CD4-positive, alpha-beta T cell (primary cell): ENCODE results near the gene VSNL1. TPM values are rescaled to one million over a fixed set of nuclear protein-coding genes. Genes with fewer than 3 reads are reported as not detected.

ENCODE experiments used
- ATAC-seq: fragments of 200-7000 bp; cut with Tn5 transposase; one replicate; pipeline ENCODE4 v1.10.0; 2022; ENCODE audit warnings: mild to moderate bottlenecking; ENCODE audit not compliant: poor library complexity
- CTCF ChIA-PET: fragments of 350-600 bp; sonication (Branson Sonifier 250); formaldehyde crosslinking; loops from one replicate; lab custom pipeline; 2021; ENCODE audit warnings: antibody characterized with exemption, inconsistent platforms; lab: Charles Lee
- POLR2A ChIA-PET: fragments of 350-600 bp; sonication (Branson Sonifier 250); formaldehyde crosslinking; loops from one replicate; lab custom pipeline; 2021; ENCODE audit warnings: antibody characterized with exemption, inconsistent platforms; lab: Charles Lee
- DNase-seq, 14 experiments: peaks; one replicate each; pipeline ENCODE4 v3.0.0-alpha.2; 2013 to 2020; ENCODE audit warnings: mixed read lengths in 2 of 14
- H3K27ac ChIP-seq, 2 donors: one replicate each; pipeline versions ENCODE4 v1.5.1 to v1.7.0; 2013; ENCODE audit warnings: low read length in 2 of 2, low read depth in 1 of 2, mild to moderate bottlenecking in 1 of 2
- H3K27me3 ChIP-seq, 2 experiments: 1 replicate in 1 of 2; 2 replicates in 1 of 2; pipeline versions ENCODE4 v1.6.1 to v1.7.0; 2013; ENCODE audit warnings: low read length in 2 of 2, control low read depth in 1 of 2, mild to moderate bottlenecking in 1 of 2, moderate library complexity in 1 of 2; ENCODE audit not compliant: insufficient read depth in 2 of 2, control insufficient read depth in 1 of 2
- H3K36me3 ChIP-seq: one replicate; pipeline ENCODE4 v1.6.1; 2013; ENCODE audit warnings: low read length, control low read depth; ENCODE audit not compliant: insufficient read depth
- H3K4me1 ChIP-seq: one replicate; pipeline ENCODE4 v1.6.1; 2013; ENCODE audit warnings: low read length, control low read depth; ENCODE audit not compliant: insufficient read depth
- H3K4me3 ChIP-seq: one replicate; pipeline ENCODE4 v1.5.1; 2013; ENCODE audit warnings: mild to moderate bottlenecking, low read length, moderate library complexity
- H3K9me3 ChIP-seq, 2 experiments: 1 replicate in 1 of 2; 2 replicates in 1 of 2; pipeline versions ENCODE4 v1.6.1 to v1.7.0; 2013; ENCODE audit warnings: low read length in 2 of 2, mild to moderate bottlenecking in 2 of 2, control low read depth in 1 of 2, moderate library complexity in 1 of 2; ENCODE audit not compliant: control insufficient read depth in 1 of 2, insufficient read depth in 1 of 2
- H3K27ac Mint-ChIP-seq: one replicate; pipeline ENCODE4 v1.8.0; 2020; ENCODE audit warnings: mixed read lengths
- H3K27me3 Mint-ChIP-seq: one replicate; pipeline ENCODE4 v1.8.0; 2021; ENCODE audit warnings: mixed read lengths
- H3K36me3 Mint-ChIP-seq: one replicate; pipeline ENCODE4 v1.8.0; 2021; ENCODE audit warnings: low read depth, mixed read lengths
- H3K4me1 Mint-ChIP-seq: one replicate; pipeline ENCODE4 v1.8.0; 2021; ENCODE audit warnings: low read depth, mixed read lengths
- H3K4me3 Mint-ChIP-seq: one replicate; pipeline ENCODE4 v1.8.0; 2020; ENCODE audit warnings: mild to moderate bottlenecking, mixed read lengths
- H3K9me3 Mint-ChIP-seq: one replicate; pipeline ENCODE4 v1.8.0; 2020; ENCODE audit warnings: mixed read lengths
- CTCF ChIP-seq: fragments of 200-600 bp; IDR thresholded peaks from one replicate; pipeline ENCODE4 v1.8.0; 2022; ENCODE audit warnings: antibody characterized with exemption, mild to moderate bottlenecking
- intact Hi-C, 2 experiments: fragments of 100-400 bp; cut with DNase I in 1 of 2; cut with micrococcal nuclease in 1 of 2; formaldehyde crosslinking; loops; one replicate each; pipeline versions ENCODE4 v1.15.1 to v1.9.0; 2023 to 2025; cut with DNase I, micrococcal nuclease
- total RNA-seq, 174 experiments: library from RNA in 2 of 174; stranded (reverse) in 2 of 174; gene quantifications; one replicate each; pipeline ENCODE4 v1.2.3 and lab custom pipeline; 2021 to 2026

VSNL1 gene
- total RNA-seq, 2 experiments from 2014 or later: not detected

DNA sequence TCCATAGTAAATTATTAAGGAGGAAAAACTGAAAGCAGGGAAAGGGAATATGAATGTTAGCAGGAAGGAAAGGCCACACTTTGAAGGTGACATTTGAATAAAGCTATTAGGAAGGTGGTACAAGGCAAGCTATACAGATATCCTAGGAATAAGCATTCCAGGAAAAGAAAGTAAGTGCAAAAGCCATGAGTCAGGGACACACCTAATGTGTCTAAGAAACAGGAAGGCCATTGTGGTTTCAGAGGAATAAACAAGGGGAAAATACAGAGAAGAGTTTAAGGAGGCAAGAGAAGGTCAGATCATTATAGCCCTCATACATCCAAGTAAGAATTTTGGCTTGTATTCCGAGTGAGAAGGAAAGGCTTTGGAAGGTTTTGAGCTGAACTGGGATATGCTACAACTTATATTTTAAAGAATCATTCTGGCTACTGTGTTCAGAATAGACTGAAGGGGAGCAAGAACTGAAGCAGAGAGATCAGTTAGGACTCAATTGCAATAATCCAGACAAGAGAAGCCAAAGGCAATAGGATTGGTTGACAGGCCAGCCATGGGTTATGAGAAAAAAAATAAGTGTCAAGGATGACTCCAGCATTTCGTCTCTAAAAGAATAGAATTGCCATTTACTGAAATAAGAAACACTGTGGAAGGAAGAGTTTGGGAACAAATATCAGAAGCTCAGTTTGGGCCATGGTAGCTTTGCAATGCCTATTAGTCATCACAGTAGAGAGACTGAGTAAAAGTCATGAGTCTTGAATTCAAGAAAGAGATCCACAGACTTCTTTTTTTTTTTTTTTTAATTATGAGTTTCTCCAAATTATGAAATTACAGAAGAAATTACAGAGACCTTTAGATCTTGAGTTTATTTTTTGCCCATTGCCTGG is 33.5 kb upstream of the VSNL1 start:
- ChIA-PET CTCF (no interaction called here), POLR2A (no interaction called here)
- no peaks in the 10 kb centered on the region for H3K9me3 ChIP-seq
- Mint-ChIP-seq H3K27me3 (no peaks in the 10 kb centered on the region), H3K4me1 (no peaks in the 10 kb centered on the region), H3K36me3 (no peaks in the 10 kb centered on the region), H3K9me3 (no peaks in the 10 kb centered on the region), H3K4me3 (no peak overlapping the region), H3K27ac (no peak overlapping the region)
- ATAC-seq (no peak), DNase-seq (no peak)
- H3K4me3 ChIP-seq: no peak overlapping the region
- intact Hi-C loops: no loop called here
- H3K4me1 ChIP-seq: no peaks in the 10 kb centered on the region
- H3K27ac ChIP-seq: no peak overlapping the region
- no peaks in the 10 kb centered on the region for H3K27me3 ChIP-seq
- H3K36me3 ChIP-seq: no peaks in the 10 kb centered on the region
- TF ChIP-seq CTCF: no peak

GRCh38 chr2:17515652-17516051 is 24.8 kb upstream of the VSNL1 start:
- Histone ChIP-seq H3K27ac (no peak overlapping the region), H3K36me3 (no peaks in the 10 kb centered on the region), H3K4me3 (no peak overlapping the region), H3K27me3 (peaks cover 7 to 19% of the 10 kb centered on the region in 2 experiments), H3K4me1 (no peaks in the 10 kb centered on the region), H3K9me3 (peaks cover 0 to 6% of the 10 kb centered on the region in 2 experiments)
- Mint-ChIP-seq H3K27me3 (peaks cover 32% of the 10 kb centered on the region), H3K4me3 (no peak overlapping the region), H3K9me3 (no peaks in the 10 kb centered on the region), H3K4me1 (no peaks in the 10 kb centered on the region), H3K27ac (no peak overlapping the region), H3K36me3 (no peaks in the 10 kb centered on the region)
- DNase-seq (no peak), ATAC-seq (no peak)
- ChIA-PET POLR2A (no interaction called here), CTCF (no interaction called here)
- TF ChIP-seq CTCF: no peak
- intact Hi-C loops: no loop called here

DNA sequence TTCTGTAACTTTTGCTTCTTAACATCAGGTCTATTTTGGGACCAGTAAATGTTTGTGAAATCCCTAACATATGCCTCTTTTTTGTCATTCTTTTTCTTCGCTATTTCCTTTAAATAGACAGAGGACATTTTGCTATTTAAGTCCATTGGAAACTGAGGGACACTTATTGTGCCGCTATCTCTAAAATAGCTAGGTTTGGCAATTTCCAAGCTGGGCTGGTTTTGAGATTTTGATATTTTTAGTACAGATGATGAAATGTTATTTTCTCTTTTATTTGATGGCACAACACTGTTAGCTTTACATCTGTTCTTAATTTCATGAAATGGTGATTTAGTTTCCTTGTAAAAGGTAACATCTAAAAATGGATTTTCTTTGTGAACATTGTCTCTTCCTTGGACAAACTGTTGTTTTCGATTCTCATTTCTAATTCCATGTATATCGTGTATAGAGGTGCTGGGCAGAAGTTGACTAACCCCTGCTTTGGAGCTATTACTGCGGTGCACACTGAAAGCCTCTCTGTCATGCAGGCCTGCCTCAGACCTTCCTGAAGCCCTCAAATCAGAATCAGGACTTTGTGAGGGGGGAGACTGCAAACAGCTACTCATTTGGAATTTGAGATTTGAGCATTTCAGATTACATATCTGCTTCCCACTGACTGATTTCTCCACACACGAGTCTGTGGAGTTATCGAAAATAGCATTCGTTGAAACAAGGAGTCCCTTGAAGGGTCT is 22.9 kb upstream of the VSNL1 start:
- H3K4me3 Mint-ChIP-seq: no peak overlapping the region
- no peaks in the 10 kb centered on the region for H3K4me1 ChIP-seq
- H3K4me3 ChIP-seq: no peak overlapping the region
- H3K27ac Mint-ChIP-seq: no peak overlapping the region
- H3K9me3 ChIP-seq: peaks cover 0 to 6% of the 10 kb centered on the region in 2 experiments
- no peak for TF ChIP-seq CTCF
- ATAC-seq (no peak), DNase-seq (no peak)
- H3K9me3 Mint-ChIP-seq: no peaks in the 10 kb centered on the region
- intact Hi-C loops: no loop called here
- H3K36me3 Mint-ChIP-seq: no peaks in the 10 kb centered on the region
- H3K27me3 ChIP-seq: peaks cover 7 to 19% of the 10 kb centered on the region in 2 experiments
- no peaks in the 10 kb centered on the region for H3K4me1 Mint-ChIP-seq
- CTCF ChIA-PET: no interaction called here
- H3K27ac ChIP-seq: no peak overlapping the region
- no peaks in the 10 kb centered on the region for H3K36me3 ChIP-seq
- peaks cover 37% of the 10 kb centered on the region for H3K27me3 Mint-ChIP-seq
- POLR2A ChIA-PET: no interaction called here
